CD4-positive, alpha-beta T cell treated with Interleukin-1 beta for 1 hour (primary cell): ENCODE results near the gene LYVE1.

ENCODE experiments used
- DNase-seq, 2 donors: peaks; one replicate each; pipeline ENCODE4 v3.0.0-alpha.2; 2020 to 2022

The LYVE1 gene

DNA sequence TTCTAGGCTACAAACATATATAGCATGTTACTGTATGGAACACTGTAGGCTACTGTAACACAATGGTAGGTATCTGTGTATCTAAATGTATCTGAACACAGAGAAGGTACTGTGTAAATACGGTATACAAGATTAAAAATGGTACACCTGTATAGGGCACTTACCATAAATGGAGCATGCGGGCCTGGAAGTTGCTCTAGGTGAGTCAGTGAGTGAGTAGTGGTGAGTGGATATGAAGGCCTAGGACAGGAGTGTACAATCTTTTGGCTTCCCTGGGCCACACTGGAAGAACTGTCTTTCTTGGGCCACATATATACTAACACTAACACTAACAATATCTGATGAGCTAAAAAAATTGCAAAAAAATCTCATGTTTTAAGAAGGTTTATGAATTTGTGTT, 48.8 kb downstream of the LYVE1 start:
- no peak for DNase-seq

DNA sequence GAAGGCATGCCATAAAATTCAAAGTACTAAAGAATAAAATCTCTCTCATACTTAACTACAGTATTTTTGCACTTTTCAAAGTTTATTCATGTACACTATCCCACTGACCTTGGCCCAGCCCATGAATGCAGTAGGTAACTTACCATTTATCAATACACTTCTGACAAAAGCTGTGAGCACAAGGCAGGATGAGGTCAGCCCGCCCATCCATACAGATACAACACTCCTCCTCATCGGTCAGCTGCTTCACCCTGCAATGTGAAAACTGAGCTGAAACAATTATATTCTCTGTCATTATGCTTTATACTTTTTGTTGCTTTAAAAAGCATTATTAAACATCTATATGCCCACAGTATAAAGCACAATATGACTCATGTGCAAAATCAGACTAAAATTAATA, 49.6 kb downstream of the LYVE1 start:
- no peak for DNase-seq

DNA sequence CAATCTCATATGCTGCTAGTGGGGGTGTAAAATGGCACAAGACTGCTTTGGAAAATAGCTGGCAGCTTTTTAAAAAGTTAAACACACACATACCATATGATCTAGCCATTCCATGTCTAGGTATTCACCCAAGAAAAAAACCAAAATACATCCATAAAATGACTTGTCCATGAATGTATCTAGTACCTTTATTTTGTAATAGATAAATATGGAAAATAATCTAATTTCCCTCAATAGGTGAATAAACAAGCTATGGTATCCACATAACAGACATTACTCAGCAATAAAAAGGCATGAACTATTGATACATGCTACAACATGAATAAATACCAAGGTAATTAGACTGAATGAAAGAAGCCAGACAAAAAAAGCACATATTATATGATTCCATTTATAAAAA, 50.3 kb downstream of the LYVE1 start:
- DNase-seq = no peak

DNA sequence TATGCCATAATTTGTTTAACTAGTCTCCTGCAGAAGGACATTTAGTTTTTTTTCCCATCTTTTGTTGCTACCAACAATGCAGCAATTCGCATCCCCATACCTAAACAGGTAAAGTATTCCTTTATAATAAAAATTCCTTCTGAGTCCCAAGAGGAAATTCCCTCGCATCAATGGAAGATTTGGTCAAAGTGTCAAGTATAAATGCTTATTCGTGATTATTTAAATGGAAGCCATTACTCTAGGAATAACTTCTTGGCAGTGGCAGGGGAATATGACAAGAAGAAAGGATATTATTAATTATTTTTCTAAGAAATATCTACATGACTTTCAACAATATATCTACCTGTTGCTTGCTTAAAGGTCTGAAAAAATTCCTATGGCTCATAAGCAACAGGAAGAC, 53.0 kb downstream of the LYVE1 start:
- no peak for DNase-seq

DNA sequence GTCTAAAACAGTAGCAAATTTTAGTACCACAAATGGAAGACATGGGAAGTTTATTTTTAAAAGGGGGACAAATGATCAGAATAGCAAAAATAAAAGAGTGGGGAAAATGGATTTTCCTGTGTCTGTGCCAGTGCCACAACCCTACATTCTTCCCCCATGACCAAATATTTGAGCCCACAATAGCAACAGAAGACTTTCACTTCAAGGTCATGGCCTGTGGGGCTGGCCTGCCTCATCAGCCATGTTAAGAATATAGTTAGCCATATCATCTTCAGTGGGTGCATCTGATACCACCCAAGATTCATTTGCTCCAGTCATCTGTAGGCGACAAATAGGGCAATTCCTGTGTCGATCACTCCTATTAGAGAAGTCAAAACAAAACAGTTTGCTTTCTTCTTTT, 53.8 kb downstream of the LYVE1 start:
- DNase-seq = no peak

DNA sequence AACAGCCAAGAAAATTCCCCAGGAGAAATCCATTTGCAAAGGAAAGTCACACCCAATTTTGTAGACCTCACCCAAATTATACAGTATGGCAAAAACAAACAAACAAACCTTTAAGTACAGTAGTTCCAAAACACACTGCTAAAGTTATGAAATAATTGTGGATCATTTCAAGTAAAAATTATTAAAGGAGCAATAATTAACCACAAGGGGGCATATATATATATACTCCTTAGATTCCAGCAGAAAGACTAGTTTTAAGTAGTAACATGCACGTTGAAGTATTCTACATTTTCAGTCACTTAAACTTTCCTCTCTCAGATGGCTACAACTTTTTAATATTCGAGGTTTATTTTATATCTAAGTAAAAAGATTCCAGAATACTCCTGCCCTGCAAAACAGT, 54.3 kb downstream of the LYVE1 start:
- no peak for DNase-seq

DNA sequence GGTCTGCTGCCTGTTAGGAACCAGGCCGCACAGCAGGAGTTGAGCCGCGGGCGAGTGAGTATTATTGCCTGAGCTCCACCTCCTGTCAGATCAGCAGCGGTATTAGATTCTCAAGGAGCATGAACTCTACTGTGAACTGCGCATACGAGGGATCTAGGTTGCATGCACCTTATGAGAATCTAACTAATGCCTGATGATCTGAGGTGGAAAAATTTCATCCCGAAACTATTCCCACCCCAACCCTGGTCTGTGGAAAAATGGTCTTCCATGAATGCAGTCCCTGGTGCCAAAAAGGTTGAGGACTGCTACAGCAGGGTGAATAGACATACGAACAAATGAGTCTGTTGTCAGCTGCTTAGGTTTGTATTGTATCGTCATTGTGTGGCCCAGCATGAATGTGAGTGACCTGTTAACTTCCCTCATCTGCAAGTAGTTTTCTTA, 57.3 kb downstream of the LYVE1 start:
- no peak for DNase-seq
